Lower lobe of right lung (tissue), 2 donors: ENCODE measurements around the gene SOX13. TPM values are rescaled to one million over a fixed set of nuclear protein-coding genes. Genes with fewer than 3 reads are reported as not detected.
A peak's percentile ranks its signal among the peaks of the same experiment; 100 is the strongest.

Source experiments
- ATAC-seq, 2 donors: fragments of 200-7000 bp; cut with Tn5 transposase; one replicate each; pipeline ENCODE4 v1.9.1; 2020 to 2022; ENCODE audit warnings: mild to moderate bottlenecking in 2 of 2, moderate library complexity in 2 of 2
- DNase-seq: peaks from one replicate; pipeline ENCODE4 v3.0.0-alpha.2; 2020
- H3K27ac ChIP-seq: fragments of 200-600 bp; one replicate; pipeline ENCODE4 v1.8.0; 2022
- H3K27me3 ChIP-seq: fragments of 200-600 bp; one replicate; pipeline ENCODE4 v1.8.0; 2022; ENCODE audit warnings: low read depth
- H3K36me3 ChIP-seq: fragments of 200-600 bp; one replicate; pipeline ENCODE4 v1.8.0; 2022; ENCODE audit warnings: mild to moderate bottlenecking
- H3K4me1 ChIP-seq: fragments of 200-600 bp; one replicate; pipeline ENCODE4 v1.8.0; 2022
- H3K4me3 ChIP-seq: fragments of 200-600 bp; one replicate; pipeline ENCODE4 v1.8.0; 2022; ENCODE audit warnings: mild to moderate bottlenecking
- H3K9me3 ChIP-seq: fragments of 200-600 bp; one replicate; pipeline ENCODE4 v1.8.0; 2022
- CTCF ChIP-seq: fragments of 200-600 bp; IDR thresholded peaks from one replicate; pipeline ENCODE4 v1.8.0; 2022; ENCODE audit warnings: antibody characterized with exemption, mild to moderate bottlenecking
- intact Hi-C: fragments of 100-400 bp; cut with DNase I; formaldehyde crosslinking; loops from one replicate; pipeline ENCODE4 v1.11.0; 2022
- total RNA-seq: library from RNA; stranded (reverse); fragmentation: NEBNext Ultra II Directional; extraction: Animal tissue kit (Norgen Biotek cat#: 25700); gene quantifications from one replicate; pipeline ENCODE4 v1.2.1, GENCODE V29; 2021
- donor health status: DM: no; HTN: yes; CAD: no; lungs with severe emphysema.

Gene SOX13
- total RNA-seq, 1 donor from 2014 or later = 57.8 TPM

GRCh38 chr1:204105131-204105515 is 32.2 kb downstream of the SOX13 start:
- Histone ChIP-seq H3K27ac (peak overlapping the region; percentile 86), H3K27me3 (no peaks in the 10 kb centered on the region), H3K4me1 (peaks cover 86% of the 10 kb centered on the region), H3K9me3 (no peaks in the 10 kb centered on the region), H3K36me3 (no peaks in the 10 kb centered on the region), H3K4me3 (no peak overlapping the region)
- intact Hi-C loops = no loop called here
- ATAC-seq (no peak), DNase-seq (no peak)
- TF ChIP-seq CTCF = no peak

- Histone ChIP-seq H3K9me3 (no peaks in the 10 kb centered on the region), H3K36me3 (no peaks in the 10 kb centered on the region), H3K4me3 (no peak overlapping the region), H3K27me3 (no peaks in the 10 kb centered on the region), H3K4me1 (peaks cover 82% of the 10 kb centered on the region), H3K27ac (peak overlapping the region; percentile 28)
- DNase-seq = no peak
- no peak for ATAC-seq
- no peak for TF ChIP-seq CTCF
- intact Hi-C loops = no loop called here
These were observed 33.9 kb downstream of the SOX13 start for GRCh38 chr1:204106825-204107224.

GRCh38 chr1:204107892-204108291 is 35.0 kb downstream of the SOX13 start:
- TF ChIP-seq CTCF = no peak
- H3K27ac ChIP-seq = peak overlapping the region; percentile 37
- ATAC-seq = no peak

GRCh38 chr1:204108312-204109141 is 35.6 kb downstream of the SOX13 start:
- Histone ChIP-seq H3K9me3 (no peaks in the 10 kb centered on the region), H3K4me1 (peaks cover 73% of the 10 kb centered on the region), H3K36me3 (no peaks in the 10 kb centered on the region), H3K27me3 (no peaks in the 10 kb centered on the region), H3K27ac (peak overlapping the region; percentile 37), H3K4me3 (no peak overlapping the region)
- no peak for DNase-seq
- ATAC-seq = no peak
- intact Hi-C loops = no loop called here
- no peak for TF ChIP-seq CTCF

More at GRCh38 chr1:204107892-204108291, 35.0 kb downstream of the SOX13 start:
- no peaks in the 10 kb centered on the region for H3K27me3 ChIP-seq
- H3K36me3 ChIP-seq = no peaks in the 10 kb centered on the region
- H3K4me1 ChIP-seq = peaks cover 75% of the 10 kb centered on the region
- DNase-seq = no peak
- intact Hi-C loops = no loop called here
- H3K9me3 ChIP-seq = no peaks in the 10 kb centered on the region
- H3K4me3 ChIP-seq = no peak overlapping the region

- Histone ChIP-seq H3K27me3 (no peaks in the 10 kb centered on the region), H3K27ac (no peak overlapping the region), H3K36me3 (peaks cover 10% of the 10 kb centered on the region), H3K4me3 (no peak overlapping the region), H3K4me1 (peaks cover 51% of the 10 kb centered on the region), H3K9me3 (no peaks in the 10 kb centered on the region)
- TF ChIP-seq CTCF = no peak
- ATAC-seq = no peak
- intact Hi-C loops = no loop called here
- no peak for DNase-seq
These were observed 38.1 kb downstream of the SOX13 start for GRCh38 chr1:204110894-204111633.
